Measurements from ENCODE around the gene CLK4.

Gene CLK4

GRCh38 chr5:178637356-178638074, 10.7 kb upstream of the CLK4 start:
- H2BK15ac ChIP-seq (ENCODE audit: low read length), result no peak overlapping the region
- no peak overlapping the region for H2AK5ac ChIP-seq (ENCODE audit: low read depth, low read length)
- no peak overlapping the region for H4K91ac ChIP-seq (ENCODE audit: low read depth, low read length, poor library complexity)
- no peak overlapping the region for H3K4me3 ChIP-seq (ENCODE audit: low read length in 2 of 2)
- no peaks in the 10 kb centered on the region for H3K4me1 ChIP-seq (ENCODE audit: control insufficient read depth in 2 of 2, insufficient read depth in 1 of 2, low read depth in 1 of 2, low read length in 2 of 2)
- no CpG with 5 or more reads among the region's 9 CpGs for WGBS, 2 donors (ENCODE audit: extremely low coverage in 2 of 2, insufficient read length in 2 of 2, insufficient replicate concordance in 1 of 2)
- H3K36me3 ChIP-seq (replicated peaks in 1 of 2; ENCODE audit: control insufficient read depth in 2 of 2, insufficient read depth in 2 of 2, low read length in 2 of 2), result no peaks in the 10 kb centered on the region
- no peaks in the 10 kb centered on the region for H3K27me3 ChIP-seq (ENCODE audit: control insufficient read depth in 3 of 3, insufficient read depth in 3 of 3, low read depth in 1 of 3, low read length in 3 of 3)
- H3K79me1 ChIP-seq (ENCODE audit: low read depth, low read length), result no peaks in the 10 kb centered on the region
- H2BK12ac ChIP-seq (ENCODE audit: low read length), result no peak overlapping the region
- no peak overlapping the region for H3K14ac ChIP-seq (ENCODE audit: low read length)
- no peak overlapping the region for H3K23ac ChIP-seq (ENCODE audit: low read depth, low read length, poor library complexity)
- H4K8ac ChIP-seq (ENCODE audit: low read depth, low read length), result no peak overlapping the region
- H3K27ac ChIP-seq (replicated peaks; ENCODE audit: low read length), result no peak overlapping the region
- H2AFZ ChIP-seq (ENCODE audit: low read length), result no peak overlapping the region
- H2BK5ac ChIP-seq (ENCODE audit: low read length), result no peak overlapping the region
- DNase-seq (ENCODE audit: low spot score), result no peak
- H3K9me3 ChIP-seq (replicated peaks in 1 of 2; ENCODE audit: control insufficient read depth in 2 of 2, insufficient read depth in 1 of 2, low read depth in 1 of 2, low read length in 2 of 2), result peaks cover 0 to 2% of the 10 kb centered on the region in 2 donors
- H2BK120ac ChIP-seq (ENCODE audit: low read depth, low read length), result no peak overlapping the region
- no peak overlapping the region for H3K4ac ChIP-seq (ENCODE audit: low read length)
- no peak overlapping the region for H3K18ac ChIP-seq (ENCODE audit: low read length)
- H3K9ac ChIP-seq (ENCODE audit: low read depth, low read length, poor library complexity), result no peak overlapping the region
- H3K4me2 ChIP-seq (ENCODE audit: insufficient read depth, low read length, poor library complexity, severe bottlenecking), result no peak overlapping the region

GRCh38 chr5:178632285-178632684, 5.4 kb upstream of the CLK4 start:
- no peak overlapping the region for H3K4me3 ChIP-seq (ENCODE audit: low read length in 2 of 2)
- H2BK15ac ChIP-seq (ENCODE audit: low read length), result no peak overlapping the region
- no peak for DNase-seq (ENCODE audit: low spot score)
- no peak overlapping the region for H2AK5ac ChIP-seq (ENCODE audit: low read depth, low read length)
- no peak overlapping the region for H3K9ac ChIP-seq (ENCODE audit: low read depth, low read length, poor library complexity)
- H4K91ac ChIP-seq (ENCODE audit: low read depth, low read length, poor library complexity), result no peak overlapping the region
- H3K4ac ChIP-seq (ENCODE audit: low read length), result no peak overlapping the region
- no peak overlapping the region for H3K27ac ChIP-seq (replicated peaks; ENCODE audit: low read length)
- H3K18ac ChIP-seq (ENCODE audit: low read length), result no peak overlapping the region
- no peak overlapping the region for H3K4me2 ChIP-seq (ENCODE audit: insufficient read depth, low read length, poor library complexity, severe bottlenecking)
- H3K14ac ChIP-seq (ENCODE audit: low read length), result no peak overlapping the region
- no peak overlapping the region for H2BK5ac ChIP-seq (ENCODE audit: low read length)
- no peak overlapping the region for H2BK12ac ChIP-seq (ENCODE audit: low read length)
- H2AFZ ChIP-seq (ENCODE audit: low read length), result no peak overlapping the region
- no peak overlapping the region for H4K8ac ChIP-seq (ENCODE audit: low read depth, low read length)
- no peaks in the 10 kb centered on the region for H3K4me1 ChIP-seq (ENCODE audit: control insufficient read depth in 2 of 2, insufficient read depth in 1 of 2, low read depth in 1 of 2, low read length in 2 of 2)
- H3K79me1 ChIP-seq (ENCODE audit: low read depth, low read length), result no peaks in the 10 kb centered on the region
- H3K36me3 ChIP-seq (replicated peaks in 1 of 2; ENCODE audit: control insufficient read depth in 2 of 2, insufficient read depth in 2 of 2, low read length in 2 of 2), result no peaks in the 10 kb centered on the region
- H3K23ac ChIP-seq (ENCODE audit: low read depth, low read length, poor library complexity), result no peak overlapping the region
- H2BK120ac ChIP-seq (ENCODE audit: low read depth, low read length), result no peak overlapping the region
- no peaks in the 10 kb centered on the region for H3K27me3 ChIP-seq (ENCODE audit: control insufficient read depth in 3 of 3, insufficient read depth in 3 of 3, low read depth in 1 of 3, low read length in 3 of 3)
- no CpG with 5 or more reads among the region's 4 CpGs for WGBS, 2 donors (ENCODE audit: extremely low coverage in 2 of 2, insufficient read length in 2 of 2, insufficient replicate concordance in 1 of 2)
- peaks cover under 1 to 5% of the 10 kb centered on the region in 2 donors for H3K9me3 ChIP-seq (replicated peaks in 1 of 2; ENCODE audit: control insufficient read depth in 2 of 2, insufficient read depth in 1 of 2, low read depth in 1 of 2, low read length in 2 of 2)

GRCh38 chr5:178630951-178631350, 4.1 kb upstream of the CLK4 start:
- Histone ChIP-seq H3K4ac (ENCODE audit: low read length) (no peak overlapping the region), H4K91ac (ENCODE audit: low read depth, low read length, poor library complexity) (no peak overlapping the region), H2BK120ac (ENCODE audit: low read depth, low read length) (no peak overlapping the region), H3K79me1 (ENCODE audit: low read depth, low read length) (peaks cover 2% of the 10 kb centered on the region), H3K4me3 (ENCODE audit: low read length in 2 of 2) (no peak overlapping the region), H3K23ac (ENCODE audit: low read depth, low read length, poor library complexity) (no peak overlapping the region), H2AK5ac (ENCODE audit: low read depth, low read length) (no peak overlapping the region), H3K27me3 (ENCODE audit: control insufficient read depth in 3 of 3, insufficient read depth in 3 of 3, low read depth in 1 of 3, low read length in 3 of 3) (no peaks in the 10 kb centered on the region), H3K36me3 (replicated peaks in 1 of 2; ENCODE audit: control insufficient read depth in 2 of 2, insufficient read depth in 2 of 2, low read length in 2 of 2) (no peaks in the 10 kb centered on the region), H3K9me3 (replicated peaks in 1 of 2; ENCODE audit: control insufficient read depth in 2 of 2, insufficient read depth in 1 of 2, low read depth in 1 of 2, low read length in 2 of 2) (peaks cover 1 to 7% of the 10 kb centered on the region in 2 donors), H2BK5ac (ENCODE audit: low read length) (no peak overlapping the region), H2BK15ac (ENCODE audit: low read length) (no peak overlapping the region), H2BK12ac (ENCODE audit: low read length) (no peak overlapping the region), H3K18ac (ENCODE audit: low read length) (no peak overlapping the region), H3K9ac (ENCODE audit: low read depth, low read length, poor library complexity) (no peak overlapping the region), H3K27ac (replicated peaks; ENCODE audit: low read length) (no peak overlapping the region), H4K8ac (ENCODE audit: low read depth, low read length) (no peak overlapping the region), H3K4me2 (ENCODE audit: insufficient read depth, low read length, poor library complexity, severe bottlenecking) (no peak overlapping the region), H3K14ac (ENCODE audit: low read length) (no peak overlapping the region), H2AFZ (ENCODE audit: low read length) (peak overlapping the region; percentile 27), H3K4me1 (ENCODE audit: control insufficient read depth in 2 of 2, insufficient read depth in 1 of 2, low read depth in 1 of 2, low read length in 2 of 2) (no peaks in the 10 kb centered on the region)
- no CpG with 5 or more reads among the region's 2 CpGs for WGBS, 2 donors (ENCODE audit: extremely low coverage in 2 of 2, insufficient read length in 2 of 2, insufficient replicate concordance in 1 of 2)
- no peak for DNase-seq (ENCODE audit: low spot score)

- DNase-seq (ENCODE audit: low spot score), result no peak
- Histone ChIP-seq H3K27ac (replicated peaks; ENCODE audit: low read length) (no peak overlapping the region), H2BK120ac (ENCODE audit: low read depth, low read length) (no peak overlapping the region), H3K4ac (ENCODE audit: low read length) (no peak overlapping the region), H3K27me3 (ENCODE audit: control insufficient read depth in 3 of 3, insufficient read depth in 3 of 3, low read depth in 1 of 3, low read length in 3 of 3) (no peaks in the 10 kb centered on the region), H3K36me3 (replicated peaks in 1 of 2; ENCODE audit: control insufficient read depth in 2 of 2, insufficient read depth in 2 of 2, low read length in 2 of 2) (no peaks in the 10 kb centered on the region), H2BK12ac (ENCODE audit: low read length) (no peak overlapping the region), H3K4me3 (ENCODE audit: low read length in 2 of 2) (no peak overlapping the region), H3K4me2 (ENCODE audit: insufficient read depth, low read length, poor library complexity, severe bottlenecking) (no peak overlapping the region), H2BK5ac (ENCODE audit: low read length) (no peak overlapping the region), H4K91ac (ENCODE audit: low read depth, low read length, poor library complexity) (no peak overlapping the region), H3K4me1 (ENCODE audit: control insufficient read depth in 2 of 2, insufficient read depth in 1 of 2, low read depth in 1 of 2, low read length in 2 of 2) (no peaks in the 10 kb centered on the region), H3K9me3 (replicated peaks in 1 of 2; ENCODE audit: control insufficient read depth in 2 of 2, insufficient read depth in 1 of 2, low read depth in 1 of 2, low read length in 2 of 2) (peaks cover 1 to 7% of the 10 kb centered on the region in 2 donors), H3K23ac (ENCODE audit: low read depth, low read length, poor library complexity) (no peak overlapping the region), H2AFZ (ENCODE audit: low read length) (peak overlapping the region; percentile 27), H4K8ac (ENCODE audit: low read depth, low read length) (no peak overlapping the region), H3K79me1 (ENCODE audit: low read depth, low read length) (peaks cover 2% of the 10 kb centered on the region), H3K9ac (ENCODE audit: low read depth, low read length, poor library complexity) (no peak overlapping the region), H2BK15ac (ENCODE audit: low read length) (no peak overlapping the region), H3K14ac (ENCODE audit: low read length) (no peak overlapping the region), H2AK5ac (ENCODE audit: low read depth, low read length) (no peak overlapping the region), H3K18ac (ENCODE audit: low read length) (no peak overlapping the region)
- WGBS, 2 donors (ENCODE audit: extremely low coverage in 2 of 2, insufficient read length in 2 of 2, insufficient replicate concordance in 1 of 2), result no CpG with 5 or more reads among the region's 4 CpGs
These were observed 3.7 kb upstream of the CLK4 start for GRCh38 chr5:178630475-178630930.

Measured in neuronal stem cell (in vitro differentiated cells).